Right forelimb (tissue), 1 donor: ENCODE data around the gene MAGEA9.
"Not testable (repeated sequence)": the region's sequence is repeated elsewhere in the genome, so short reads cannot be mapped to it uniquely, and the experiment has no call there.

Source experiments
- DNase-seq: peaks from one replicate; pipeline ENCODE4 v3.0.0-alpha.2; 2018

The MAGEA9 gene, protein sequence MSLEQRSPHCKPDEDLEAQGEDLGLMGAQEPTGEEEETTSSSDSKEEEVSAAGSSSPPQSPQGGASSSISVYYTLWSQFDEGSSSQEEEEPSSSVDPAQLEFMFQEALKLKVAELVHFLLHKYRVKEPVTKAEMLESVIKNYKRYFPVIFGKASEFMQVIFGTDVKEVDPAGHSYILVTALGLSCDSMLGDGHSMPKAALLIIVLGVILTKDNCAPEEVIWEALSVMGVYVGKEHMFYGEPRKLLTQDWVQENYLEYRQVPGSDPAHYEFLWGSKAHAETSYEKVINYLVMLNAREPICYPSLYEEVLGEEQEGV

GRCh38 chrX:149781727-149782126 is at the start of gene MAGEA9:
TSS of gene MAGEA9 (plus strand) at chrX:149781930. CDS start at chrX:149786211, 4,281 bp downstream.
- not testable (repeated sequence) for DNase-seq

DNA sequence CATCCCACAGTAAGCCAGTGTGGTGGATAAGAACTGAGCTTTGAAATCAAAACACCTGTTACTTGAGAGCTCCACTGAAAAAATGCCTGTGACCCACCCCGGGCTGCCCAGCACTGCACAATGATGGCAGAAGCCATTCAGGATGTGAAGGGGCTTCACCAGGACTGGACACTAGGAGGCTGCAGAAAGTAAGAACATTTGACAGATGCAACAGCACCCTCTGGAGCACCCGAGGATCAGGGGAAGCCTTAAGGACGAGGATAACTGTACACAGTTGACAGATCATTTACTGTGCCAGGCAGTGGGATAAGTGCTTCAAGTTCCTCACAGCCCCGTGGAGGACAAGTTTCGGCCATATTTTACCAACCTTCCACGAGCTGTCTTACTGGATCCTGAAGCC is 39.5 kb upstream of the MAGEA9 start:
- not testable (repeated sequence) for DNase-seq

- DNase-seq, result not testable (repeated sequence)
Observed at GRCh38 chrX:149746390-149747007, 35.2 kb upstream of the MAGEA9 start.

DNA sequence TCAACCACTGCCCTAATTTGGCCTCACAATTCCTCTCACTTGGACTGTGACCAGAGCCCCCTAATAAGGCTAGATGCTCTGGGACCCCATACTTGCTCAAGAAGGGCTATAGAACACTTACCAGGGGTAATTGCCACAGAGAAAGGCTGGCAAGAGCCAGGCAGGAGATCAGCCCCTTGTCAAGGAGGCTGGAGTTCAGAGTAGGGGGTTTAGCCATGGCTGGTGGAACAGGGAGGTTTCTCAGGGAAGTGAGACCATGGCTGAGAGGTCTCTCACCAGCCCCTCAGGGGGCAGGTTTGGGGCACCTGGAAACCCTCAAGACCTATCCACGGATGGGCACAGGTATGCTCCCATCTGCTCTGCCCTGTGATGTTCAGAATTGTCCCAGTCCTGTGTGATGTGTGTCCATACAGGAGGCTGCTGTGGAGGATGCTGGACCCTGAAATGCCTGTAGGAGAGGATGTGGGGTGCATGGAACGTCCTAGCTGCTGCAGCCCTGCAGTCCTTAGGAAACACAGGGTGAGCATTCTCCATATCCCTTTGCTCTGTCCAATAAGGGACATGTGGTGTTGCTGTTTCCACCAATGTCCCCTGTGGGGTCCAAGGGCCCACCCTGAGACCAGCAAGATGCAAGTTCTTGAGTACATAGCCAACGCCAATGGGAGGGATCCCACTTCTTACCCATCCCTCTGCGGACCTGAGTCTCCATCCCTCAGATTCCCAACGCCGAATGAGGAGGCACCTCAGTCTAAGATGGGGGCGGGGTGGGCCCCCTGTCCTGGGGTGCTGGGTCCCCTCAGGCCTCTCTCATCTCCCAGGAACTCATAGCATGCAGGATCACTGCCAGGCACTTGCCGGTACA is 24.3 kb upstream of the MAGEA9 start:
- no peak for DNase-seq

DNA sequence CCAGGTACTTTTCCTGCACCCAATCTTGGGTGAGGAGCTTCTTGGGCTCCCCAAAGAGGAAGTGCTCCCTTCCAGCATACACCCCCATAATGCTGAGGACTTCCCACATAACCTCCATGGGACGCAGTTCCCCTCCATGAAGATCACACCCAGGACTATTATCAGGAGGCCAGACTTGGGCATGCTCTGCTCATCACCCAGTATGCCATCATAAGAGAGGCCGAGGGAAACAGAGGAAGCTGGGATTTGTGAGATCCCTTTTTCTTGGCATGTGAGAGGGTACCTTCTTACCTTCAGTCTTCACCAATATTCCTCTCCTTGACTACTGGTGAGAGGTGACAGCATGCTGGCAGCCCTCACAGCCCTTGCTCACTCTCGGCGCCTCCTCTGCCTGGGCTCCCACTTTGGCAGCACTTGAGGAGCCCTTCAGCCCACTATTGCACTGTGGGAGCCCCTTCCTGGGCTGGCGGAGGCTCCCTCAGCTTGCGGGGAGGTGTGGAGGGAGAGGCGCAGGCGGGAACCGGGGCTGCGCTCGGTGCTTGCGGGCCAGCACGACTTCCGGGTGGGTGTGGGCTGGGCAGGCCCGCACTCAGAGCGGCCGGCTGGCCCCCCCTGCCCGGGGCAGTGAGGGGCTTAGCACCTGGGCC is 23.5 kb upstream of the MAGEA9 start:
- DNase-seq, result no peak

- DNase-seq, result not testable (repeated sequence)
Observed at GRCh38 chrX:149758715-149759078, 23.0 kb upstream of the MAGEA9 start.

DNA sequence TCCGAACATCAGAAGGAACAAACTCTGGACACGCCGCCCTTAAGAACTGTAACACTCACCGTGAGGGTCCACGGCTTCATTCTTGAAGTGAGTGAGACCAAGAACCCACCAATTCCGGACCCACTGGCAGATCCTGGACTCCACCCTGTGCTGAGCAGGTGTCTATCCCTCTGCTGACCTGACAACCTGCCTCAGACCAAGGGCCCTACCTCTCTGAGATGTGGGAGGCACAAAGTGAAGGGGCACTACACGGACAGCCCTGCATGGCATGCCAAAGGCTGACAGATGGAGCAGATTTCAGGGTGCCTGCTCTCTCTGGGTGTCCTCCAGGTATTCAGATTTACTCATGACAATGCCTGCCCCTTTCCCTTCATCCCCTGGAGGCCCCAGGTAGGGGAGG is 21.9 kb upstream of the MAGEA9 start:
- no peak for DNase-seq

- DNase-seq, result no peak
Observed at GRCh38 chrX:149760965-149761364, 20.8 kb upstream of the MAGEA9 start.

DNA sequence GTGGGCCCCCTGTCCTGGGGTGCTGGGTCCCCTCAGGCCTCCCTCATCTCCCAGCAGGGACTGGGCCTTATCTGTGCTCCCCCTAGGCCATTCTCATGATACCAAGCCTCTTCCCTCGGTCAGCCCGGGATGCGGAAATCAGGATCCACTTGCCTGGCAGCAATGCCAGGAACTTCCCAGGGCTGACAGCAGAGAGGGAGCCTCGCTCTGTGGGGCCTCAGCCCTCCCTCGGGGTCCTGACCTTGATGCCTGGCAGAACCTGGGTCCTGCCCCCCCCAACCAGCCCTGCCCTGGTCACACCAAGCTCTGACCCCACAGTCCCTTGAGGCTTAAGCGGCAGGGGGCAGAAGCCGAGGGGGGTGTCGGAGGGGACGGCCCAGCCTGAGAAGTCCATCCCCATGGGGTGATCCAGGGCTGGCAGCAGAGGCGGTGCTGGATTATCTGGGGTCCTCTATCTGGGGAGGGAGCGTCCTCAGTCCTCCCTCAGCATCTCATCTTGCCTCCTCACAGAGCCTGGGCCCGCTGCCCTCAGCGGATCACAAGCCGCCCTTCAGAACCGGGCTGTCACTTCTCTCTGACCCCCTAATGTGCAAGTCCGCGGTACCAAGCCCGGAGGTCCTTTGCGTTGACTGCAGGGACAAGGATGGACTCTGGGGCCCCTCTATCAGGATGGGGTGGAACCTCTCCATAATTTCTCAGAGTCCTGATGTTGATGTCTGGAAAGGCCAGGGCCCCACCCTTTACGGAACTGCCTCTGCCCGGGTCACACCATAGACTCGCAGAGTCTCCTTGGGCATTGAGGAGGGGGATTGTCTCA is 19.7 kb upstream of the MAGEA9 start:
- not testable (repeated sequence) for DNase-seq

- no peak for DNase-seq
Observed at GRCh38 chrX:149762696-149763614, 18.8 kb upstream of the MAGEA9 start.

DNA sequence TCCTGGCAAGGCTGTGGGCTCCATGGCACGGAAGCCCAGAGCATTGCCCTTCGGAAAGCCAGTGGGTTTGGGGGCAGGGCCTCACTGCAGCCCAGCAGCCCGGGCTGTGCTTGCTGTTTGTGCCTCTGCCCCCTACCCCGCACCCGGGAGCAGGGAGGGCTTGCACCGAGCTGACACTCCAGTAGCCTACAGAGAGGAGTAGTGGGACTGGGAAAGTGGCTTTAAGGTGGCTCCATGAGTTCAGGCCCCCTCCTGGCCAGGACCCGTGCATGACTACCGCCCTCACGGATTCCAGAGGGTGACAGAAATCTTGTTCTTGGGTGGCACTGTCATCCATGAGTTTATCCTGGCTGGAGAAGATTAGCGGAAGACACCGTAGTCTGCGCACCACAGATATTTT is 11.4 kb upstream of the MAGEA9 start:
- DNase-seq, result not testable (repeated sequence)

- DNase-seq, result not testable (repeated sequence)
Observed at GRCh38 chrX:149773026-149773425, 8.7 kb upstream of the MAGEA9 start.

GRCh38 chrX:149773768-149774167 is 8.0 kb upstream of the MAGEA9 start, which contains the start of gene HSFX1:
TSS of gene HSFX1 (plus strand) at chrX:149774068. CDS start at chrX:149774682, 614 bp downstream.
- DNase-seq, result not testable (repeated sequence)

DNA sequence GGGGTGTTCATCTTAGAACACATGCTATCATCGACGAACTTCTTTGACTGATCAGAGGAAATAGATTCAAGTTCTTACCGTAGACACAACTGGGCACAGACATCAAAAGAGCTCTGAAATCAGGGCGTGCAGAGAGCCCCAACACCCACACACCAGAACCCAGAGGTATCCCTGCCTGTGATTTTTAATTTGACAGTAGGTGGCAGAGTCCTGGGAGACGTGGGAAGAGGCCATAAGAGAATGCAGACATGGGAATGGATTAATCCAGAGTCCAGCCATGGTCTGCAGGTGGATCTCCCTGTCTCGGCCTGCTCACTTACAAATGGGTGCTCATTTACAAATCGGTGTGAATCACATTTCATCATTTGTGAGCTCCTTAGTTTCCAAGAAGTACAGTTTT is 3.7 kb upstream of the MAGEA9 start:
- DNase-seq, result not testable (repeated sequence)

- not testable (repeated sequence) for DNase-seq
Observed at GRCh38 chrX:149795531-149795930, 13.8 kb downstream of the MAGEA9 start.

DNA sequence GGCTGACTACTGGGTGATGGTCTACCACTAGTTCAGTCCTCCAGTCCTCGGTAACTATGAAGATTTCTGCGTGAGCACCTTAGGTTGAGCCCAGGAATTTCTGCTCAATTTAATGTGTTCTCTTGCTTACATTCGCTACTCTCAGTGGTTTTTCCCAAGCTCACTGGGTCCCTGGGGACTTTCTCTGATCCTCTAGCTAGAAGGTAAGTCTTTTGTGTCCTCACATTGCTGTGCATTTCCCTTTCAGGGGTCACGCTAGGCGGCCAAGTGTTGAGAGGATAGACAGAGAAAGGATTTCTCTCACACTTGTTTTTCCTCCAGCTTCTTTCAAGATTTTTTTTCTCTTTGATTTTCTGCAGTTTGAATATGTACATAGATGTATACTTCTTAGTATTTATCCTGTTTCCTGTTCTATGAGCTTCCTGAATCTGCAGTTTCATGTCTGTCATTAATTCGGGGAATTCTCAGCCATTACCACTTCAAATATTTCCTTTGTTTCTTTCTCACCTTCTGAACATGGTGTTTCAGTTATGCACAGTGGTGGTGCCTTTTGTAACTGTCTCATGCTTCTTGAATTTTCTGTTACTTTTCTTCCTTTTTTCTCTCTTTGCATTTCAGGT is 17.5 kb downstream of the MAGEA9 start:
- DNase-seq, result no peak

DNA sequence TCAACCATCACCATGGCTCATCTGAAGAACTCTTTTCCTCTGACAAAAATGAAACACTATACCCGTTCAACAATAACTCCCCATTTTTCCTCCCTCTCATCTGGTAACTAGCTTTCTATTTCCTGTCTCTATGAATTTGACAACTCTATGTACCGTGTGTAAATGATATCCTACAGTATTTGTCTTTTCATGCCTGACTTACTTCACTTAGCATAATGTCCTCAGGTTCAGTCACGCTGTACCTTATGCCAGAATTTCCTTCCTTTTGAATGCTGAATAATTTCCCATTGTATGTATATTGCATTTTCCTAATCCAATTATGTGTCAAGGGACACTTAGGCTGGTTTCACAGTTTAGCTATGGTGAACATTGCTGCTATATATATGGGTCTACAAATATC is 18.2 kb downstream of the MAGEA9 start:
- no peak for DNase-seq

- DNase-seq, result no peak
Observed at GRCh38 chrX:149803458-149804062, 21.8 kb downstream of the MAGEA9 start.

DNA sequence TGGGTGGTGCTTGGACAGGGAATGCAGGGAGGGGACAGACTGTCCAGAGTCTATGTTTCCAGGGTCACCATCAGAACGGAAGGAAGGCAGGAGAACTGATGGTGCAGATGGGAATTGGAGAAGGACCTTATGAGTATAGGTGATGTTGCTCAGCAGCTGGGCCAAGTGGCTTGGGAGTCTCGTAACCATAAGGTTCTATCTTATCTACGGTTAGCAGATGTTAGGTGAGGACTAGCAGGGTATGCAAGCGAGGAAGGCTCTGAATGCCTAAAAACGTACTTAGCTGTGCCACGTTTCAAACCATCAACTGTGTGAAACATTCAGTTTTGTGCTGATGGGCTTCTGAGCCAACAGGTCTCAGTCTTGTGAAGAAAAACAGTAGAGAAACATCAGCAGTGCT is 22.4 kb downstream of the MAGEA9 start:
- DNase-seq, result no peak
